ENCODE measurements around the gene UBAC2.
"Not testable (repeated sequence)": the region's sequence is repeated elsewhere in the genome, so short reads cannot be mapped to it uniquely, and the experiment has no call there.

The UBAC2 gene

GRCh38 chr13:99385940-99386339 is 185.3 kb downstream of the UBAC2 start:
- H3K4me1 Mint-ChIP-seq = peaks cover 76% of the 10 kb centered on the region
- H3K36me3 Mint-ChIP-seq = peaks cover 32% of the 10 kb centered on the region
- CTCF ChIA-PET = interaction anchor here (1.3 to 13.8 kb wide), 9 partner anchors 30 to 209 kb away, joined by 4 to 328 read pairs (median 11); no protein-coding TSS in a partner anchor
- peak overlapping the region; percentile 67 for H3K27ac Mint-ChIP-seq
- H3K27me3 Mint-ChIP-seq = no peaks in the 10 kb centered on the region
- no peak overlapping the region for H3K4me3 Mint-ChIP-seq
- DNase-seq = no peak
- no peaks in the 10 kb centered on the region for H3K9me3 Mint-ChIP-seq

- CTCF ChIA-PET = interaction anchor here (0.6 to 13.8 kb wide), 23 partner anchors 10 to 210 kb away, joined by 3 to 328 read pairs (median 6); no protein-coding TSS in a partner anchor
- no peaks in the 10 kb centered on the region for H3K9me3 Mint-ChIP-seq
- DNase-seq = no peak
- H3K27me3 Mint-ChIP-seq = no peaks in the 10 kb centered on the region
- H3K4me1 Mint-ChIP-seq = peaks cover 70% of the 10 kb centered on the region
- H3K27ac Mint-ChIP-seq = peak overlapping the region; percentile 57
- H3K36me3 Mint-ChIP-seq = peaks cover 28% of the 10 kb centered on the region
- H3K4me3 Mint-ChIP-seq = no peak overlapping the region
Measured at GRCh38 chr13:99386495-99386894, 185.8 kb downstream of the UBAC2 start.

GRCh38 chr13:99386911-99387788 is 186.5 kb downstream of the UBAC2 start:
- Mint-ChIP-seq H3K4me3 (no peak overlapping the region), H3K9me3 (no peaks in the 10 kb centered on the region), H3K4me1 (peaks cover 66% of the 10 kb centered on the region), H3K27ac (peak overlapping the region; percentile 21), H3K36me3 (peaks cover 26% of the 10 kb centered on the region), H3K27me3 (no peaks in the 10 kb centered on the region)
- CTCF ChIA-PET = interaction anchor here (0.6 to 13.8 kb wide), 34 partner anchors 10 to 449 kb away, joined by 3 to 328 read pairs (median 4); no protein-coding TSS in a partner anchor
- peak; percentile 90 for DNase-seq

GRCh38 chr13:99388334-99388923 is 187.8 kb downstream of the UBAC2 start:
- Mint-ChIP-seq H3K4me1 (peaks cover 55% of the 10 kb centered on the region), H3K4me3 (no peak overlapping the region), H3K9me3 (no peaks in the 10 kb centered on the region), H3K36me3 (peaks cover 26% of the 10 kb centered on the region), H3K27me3 (no peaks in the 10 kb centered on the region), H3K27ac (no peak overlapping the region)
- CTCF ChIA-PET = interaction anchor here (0.8 to 13.8 kb wide), 19 partner anchors 10 to 212 kb away, joined by 3 to 328 read pairs (median 6); no protein-coding TSS in a partner anchor
- DNase-seq = no peak

GRCh38 chr13:99389094-99389493 is 188.4 kb downstream of the UBAC2 start:
- peaks cover 49% of the 10 kb centered on the region for H3K4me1 Mint-ChIP-seq
- not testable (repeated sequence) for H3K27me3 Mint-ChIP-seq, DNase-seq, H3K9me3 Mint-ChIP-seq, H3K4me3 Mint-ChIP-seq, H3K27ac Mint-ChIP-seq
- CTCF ChIA-PET = interaction anchor here (0.8 to 13.8 kb wide), 8 partner anchors 29 to 212 kb away, joined by 3 to 328 read pairs (median 15); no protein-coding TSS in a partner anchor
- H3K36me3 Mint-ChIP-seq = peaks cover 26% of the 10 kb centered on the region

GRCh38 chr13:99389520-99390304 is 189.1 kb downstream of the UBAC2 start:
- Mint-ChIP-seq H3K36me3 (peaks cover 26% of the 10 kb centered on the region), H3K9me3 (no peaks in the 10 kb centered on the region), H3K4me1 (peaks cover 42% of the 10 kb centered on the region), H3K27ac (no peak overlapping the region), H3K4me3 (no peak overlapping the region), H3K27me3 (no peaks in the 10 kb centered on the region)
- CTCF ChIA-PET = interaction anchor here (1.4 to 13.8 kb wide), 4 partner anchors 28 to 213 kb away, joined by 4 to 328 read pairs (median 120); no protein-coding TSS in a partner anchor
- peak; percentile 13 for DNase-seq

GRCh38 chr13:99390601-99391000 is 189.9 kb downstream of the UBAC2 start:
- Mint-ChIP-seq H3K9me3 (no peaks in the 10 kb centered on the region), H3K27me3 (no peaks in the 10 kb centered on the region), H3K4me1 (peaks cover 34% of the 10 kb centered on the region), H3K4me3 (no peak overlapping the region), H3K36me3 (peaks cover 18% of the 10 kb centered on the region), H3K27ac (no peak overlapping the region)
- DNase-seq = peak; percentile 14
- CTCF ChIA-PET = interaction anchor here (12.9 to 13.8 kb wide), 2 partner anchors 48 to 123 kb away, joined by 212 to 328 read pairs; no protein-coding TSS in a partner anchor

- H3K9me3 Mint-ChIP-seq = no peaks in the 10 kb centered on the region
- H3K27ac Mint-ChIP-seq = no peak overlapping the region
- peaks cover 21% of the 10 kb centered on the region for H3K4me1 Mint-ChIP-seq
- H3K4me3 Mint-ChIP-seq = no peak overlapping the region
- H3K27me3 Mint-ChIP-seq = no peaks in the 10 kb centered on the region
- H3K36me3 Mint-ChIP-seq = peaks cover 10% of the 10 kb centered on the region
- DNase-seq = peak; percentile 9
- CTCF ChIA-PET = interaction anchor here (12.9 to 13.8 kb wide), 2 partner anchors 46 to 124 kb away, joined by 212 to 328 read pairs; no protein-coding TSS in a partner anchor
Measured at GRCh38 chr13:99391781-99392469, 191.3 kb downstream of the UBAC2 start.

- no peak overlapping the region for H3K4me3 Mint-ChIP-seq
- H3K9me3 Mint-ChIP-seq = no peaks in the 10 kb centered on the region
- DNase-seq = peak; percentile 12
- no peaks in the 10 kb centered on the region for H3K27me3 Mint-ChIP-seq
- peaks cover 5% of the 10 kb centered on the region for H3K36me3 Mint-ChIP-seq
- no peak overlapping the region for H3K27ac Mint-ChIP-seq
- CTCF ChIA-PET = interaction anchor here (12.9 to 13.8 kb wide), 2 partner anchors 46 to 125 kb away, joined by 212 to 328 read pairs; no protein-coding TSS in a partner anchor
- H3K4me1 Mint-ChIP-seq = peaks cover 14% of the 10 kb centered on the region
Measured at GRCh38 chr13:99392470-99393135, 191.9 kb downstream of the UBAC2 start.

- CTCF ChIA-PET = interaction anchor here (13.8 kb wide), 1 partner anchor 45 kb away, joined by 328 read pairs; no protein-coding TSS in a partner anchor
- not testable (repeated sequence) for H3K9me3 Mint-ChIP-seq, H3K4me1 Mint-ChIP-seq, H3K4me3 Mint-ChIP-seq, H3K27ac Mint-ChIP-seq, H3K27me3 Mint-ChIP-seq, H3K36me3 Mint-ChIP-seq
- DNase-seq = peak; percentile 13
Measured at GRCh38 chr13:99393391-99393790, 192.7 kb downstream of the UBAC2 start.

GRCh38 chr13:99393791-99394735 is 193.4 kb downstream of the UBAC2 start:
- Mint-ChIP-seq H3K9me3 (no peaks in the 10 kb centered on the region), H3K27ac (no peak overlapping the region), H3K4me1 (peaks cover 6% of the 10 kb centered on the region), H3K4me3 (no peak overlapping the region), H3K27me3 (no peaks in the 10 kb centered on the region), H3K36me3 (no peaks in the 10 kb centered on the region)
- DNase-seq = peak; percentile 19
- CTCF ChIA-PET = interaction anchor here (2.9 to 13.8 kb wide), 2 partner anchors 42 to 44 kb away, joined by 12 to 328 read pairs; no protein-coding TSS in a partner anchor

GRCh38 chr13:99395436-99395835 is 194.8 kb downstream of the UBAC2 start:
- peak; percentile 18 for DNase-seq
- Mint-ChIP-seq H3K27ac (no peak overlapping the region), H3K4me3 (no peak overlapping the region), H3K36me3 (no peaks in the 10 kb centered on the region), H3K9me3 (no peaks in the 10 kb centered on the region), H3K27me3 (no peaks in the 10 kb centered on the region), H3K4me1 (peaks cover 18% of the 10 kb centered on the region)
- CTCF ChIA-PET = interaction anchor here (2.9 kb wide), 1 partner anchor 41 kb away, joined by 12 read pairs; no protein-coding TSS in a partner anchor

All from activated naive CD4-positive, alpha-beta T cell treated with anti-CD3 and anti-CD28 coated beads, Interleukin-2, amount 10 ng/mL, durations not matched to agents 7 days and 5 days (primary cell).